ENCODE data around the gene ZSCAN4.

Gene ZSCAN4

GRCh38 chr19:57682226-57682766 is 13.6 kb downstream of the ZSCAN4 start:
- DNase-seq (ENCODE audit: low read depth, low spot score) = no peak

GRCh38 chr19:57686727-57687126 is 18.0 kb downstream of the ZSCAN4 start:
- no peak for DNase-seq (ENCODE audit: low read depth, low spot score)

- no peak for DNase-seq (ENCODE audit: low read depth, low spot score)
Measured at GRCh38 chr19:57687363-57688010, 18.8 kb downstream of the ZSCAN4 start.

GRCh38 chr19:57688011-57688763 is 19.5 kb downstream of the ZSCAN4 start:
- DNase-seq (ENCODE audit: low read depth, low spot score) = no peak

- no peak for DNase-seq (ENCODE audit: low read depth, low spot score)
Measured at GRCh38 chr19:57689750-57690149, 21.0 kb downstream of the ZSCAN4 start.

- DNase-seq (ENCODE audit: low read depth, low spot score) = no peak
Measured at GRCh38 chr19:57701625-57702024, 32.9 kb downstream of the ZSCAN4 start.

GRCh38 chr19:57706346-57706745 is 37.6 kb downstream of the ZSCAN4 start:
- DNase-seq (ENCODE audit: low read depth, low spot score) = no peak

GRCh38 chr19:57708641-57709361 is 40.1 kb downstream of the ZSCAN4 start, which contains the start of gene ZNF154:
Gene ZNF154, minus strand, starts transcription at chr19:57709204. Its CDS starts 233 bp downstream, at chr19:57708971.
- no peak for DNase-seq (ENCODE audit: low read depth, low spot score)

- DNase-seq (ENCODE audit: low read depth, low spot score) = no peak
Measured at GRCh38 chr19:57709616-57710015, 40.9 kb downstream of the ZSCAN4 start.

GRCh38 chr19:57712222-57712621 is 43.5 kb downstream of the ZSCAN4 start:
- DNase-seq (ENCODE audit: low read depth, low spot score) = no peak

GRCh38 chr19:57719424-57719823 is 50.7 kb downstream of the ZSCAN4 start:
- no peak for DNase-seq (ENCODE audit: low read depth, low spot score)

- DNase-seq (ENCODE audit: low read depth, low spot score) = no peak
Measured at GRCh38 chr19:57719901-57720519, 51.3 kb downstream of the ZSCAN4 start.

GRCh38 chr19:57720878-57721277 is 52.1 kb downstream of the ZSCAN4 start:
- no peak for DNase-seq (ENCODE audit: low read depth, low spot score)

All from activated CD4-positive, CD25-positive, alpha-beta regulatory T cell treated with anti-CD3 and anti-CD28 coated beads, Interleukin-2, amount 50 U/mL, for 16 hours (primary cell).